Measurements from ENCODE around the gene LHFPL2.

Gene LHFPL2

DNA sequence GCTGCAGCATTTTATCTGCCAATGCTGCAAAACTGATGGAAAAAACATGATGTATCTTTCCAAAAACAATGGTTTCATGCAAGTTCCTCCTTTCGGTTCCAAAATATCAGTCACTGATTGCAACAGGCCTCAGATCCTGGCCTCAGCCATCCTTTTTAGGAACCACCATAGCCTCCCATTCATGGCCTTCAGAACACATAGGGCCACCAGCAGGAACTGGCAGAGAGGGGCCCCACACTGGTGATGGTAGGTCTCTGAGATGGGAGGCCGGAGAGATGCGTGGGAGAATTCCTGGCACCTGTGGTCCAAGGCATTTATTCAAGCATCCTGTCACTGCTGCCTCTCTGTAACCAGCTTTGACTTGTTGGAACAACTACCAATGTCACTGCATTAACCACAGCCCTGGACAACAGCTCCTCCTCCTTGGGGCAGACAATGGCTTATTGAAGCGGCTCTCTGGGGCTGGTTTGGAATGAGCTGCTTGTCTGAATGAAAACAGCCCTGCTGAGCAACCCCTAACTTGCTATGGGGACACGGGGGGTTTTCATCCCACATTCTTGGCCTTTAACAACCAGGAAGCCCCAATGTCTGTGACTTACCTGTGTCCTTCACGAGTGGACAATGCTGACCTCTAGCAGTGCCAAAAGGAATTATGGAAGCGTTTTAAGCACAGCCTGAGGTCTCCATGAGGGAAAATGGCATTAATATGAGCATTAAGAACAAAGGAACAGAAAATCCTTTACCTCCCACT lies 108.1 kb downstream of the LHFPL2 start:
- Mint-ChIP-seq H3K27ac (no peak overlapping the region), H3K4me1 (ENCODE audit: low read depth) (no peaks in the 10 kb centered on the region), H3K27me3 (no peaks in the 10 kb centered on the region), H3K9me3 (no peaks in the 10 kb centered on the region), H3K4me3 (no peak overlapping the region), H3K36me3 (ENCODE audit: low read depth) (no peaks in the 10 kb centered on the region)

DNA sequence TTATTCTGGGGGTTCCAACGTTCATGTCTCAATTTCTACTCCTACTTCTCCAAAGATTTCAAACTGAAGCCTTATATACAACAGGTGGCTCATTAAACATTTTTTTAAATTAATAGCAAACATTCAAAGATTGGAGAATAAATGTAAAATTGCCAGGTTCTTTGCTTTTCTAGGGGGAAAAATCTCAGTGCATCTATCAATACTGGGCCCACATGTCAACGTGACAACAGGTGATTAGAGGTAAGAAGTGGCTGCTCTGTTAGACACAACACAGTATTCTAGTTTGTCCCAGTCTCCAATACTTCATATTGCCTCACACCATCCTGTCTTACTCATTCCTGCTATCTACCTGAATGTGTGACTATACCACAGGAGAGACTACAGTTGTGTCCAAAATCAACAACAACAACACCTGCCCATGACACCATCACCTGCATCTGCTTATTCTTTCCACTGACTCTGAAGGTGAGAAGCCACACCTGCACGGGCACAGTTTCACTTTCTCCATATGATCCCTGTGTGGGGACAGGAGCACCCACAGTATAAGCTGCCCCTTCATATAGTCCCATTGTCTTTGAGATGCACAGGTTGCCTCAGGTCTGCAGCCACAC lies 110.2 kb downstream of the LHFPL2 start:
- Mint-ChIP-seq H3K4me1 (ENCODE audit: low read depth) (no peaks in the 10 kb centered on the region), H3K27me3 (no peaks in the 10 kb centered on the region), H3K9me3 (no peaks in the 10 kb centered on the region), H3K27ac (no peak overlapping the region), H3K4me3 (no peak overlapping the region), H3K36me3 (ENCODE audit: low read depth) (no peaks in the 10 kb centered on the region)

DNA sequence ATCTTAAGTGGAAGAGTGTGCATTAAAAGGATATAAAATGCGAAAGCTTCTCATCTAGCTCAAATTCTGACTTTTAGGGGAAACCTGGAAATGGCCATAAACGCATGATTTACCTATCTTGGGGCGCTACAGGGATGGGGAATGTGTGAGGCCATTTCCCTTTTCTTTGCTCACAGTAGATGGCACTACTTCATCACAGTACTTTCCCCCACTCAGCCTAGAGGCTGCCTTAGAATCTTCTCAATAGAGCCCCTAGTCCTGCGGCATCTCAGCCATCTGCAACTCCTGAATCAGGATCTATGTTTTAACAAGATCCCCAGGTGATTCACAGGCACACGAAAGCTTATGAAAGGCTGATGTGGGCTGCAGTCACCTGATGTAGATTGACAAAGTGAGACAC lies 110.8 kb downstream of the LHFPL2 start:
- H3K27ac Mint-ChIP-seq, result no peak overlapping the region
- no peak overlapping the region for H3K4me3 Mint-ChIP-seq
- H3K9me3 Mint-ChIP-seq, result no peaks in the 10 kb centered on the region
- no peaks in the 10 kb centered on the region for H3K27me3 Mint-ChIP-seq
- no peaks in the 10 kb centered on the region for H3K4me1 Mint-ChIP-seq (ENCODE audit: low read depth)
- H3K36me3 Mint-ChIP-seq (ENCODE audit: low read depth), result no peaks in the 10 kb centered on the region

DNA sequence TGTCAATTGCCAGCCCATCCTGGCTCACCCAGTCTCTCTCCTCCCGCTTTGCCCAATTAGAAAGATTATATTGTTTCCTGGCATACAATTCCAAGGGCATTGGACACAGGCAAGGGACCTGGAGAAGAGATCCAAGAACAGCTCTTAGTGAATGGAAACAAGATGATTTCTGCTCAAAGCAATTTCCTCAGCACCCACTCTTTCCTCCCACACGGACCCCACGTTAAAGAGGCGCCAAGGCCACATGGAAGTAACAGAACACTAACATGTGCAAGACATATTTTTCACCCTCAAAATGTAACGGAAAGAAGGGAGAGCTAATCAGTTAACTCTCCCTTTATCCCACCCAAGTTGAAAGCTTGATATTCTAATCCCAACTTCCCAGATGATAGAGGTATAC lies 111.2 kb downstream of the LHFPL2 start:
- Mint-ChIP-seq H3K27me3 (no peaks in the 10 kb centered on the region), H3K4me3 (no peak overlapping the region), H3K9me3 (no peaks in the 10 kb centered on the region), H3K36me3 (ENCODE audit: low read depth) (no peaks in the 10 kb centered on the region), H3K4me1 (ENCODE audit: low read depth) (no peaks in the 10 kb centered on the region), H3K27ac (no peak overlapping the region)

DNA sequence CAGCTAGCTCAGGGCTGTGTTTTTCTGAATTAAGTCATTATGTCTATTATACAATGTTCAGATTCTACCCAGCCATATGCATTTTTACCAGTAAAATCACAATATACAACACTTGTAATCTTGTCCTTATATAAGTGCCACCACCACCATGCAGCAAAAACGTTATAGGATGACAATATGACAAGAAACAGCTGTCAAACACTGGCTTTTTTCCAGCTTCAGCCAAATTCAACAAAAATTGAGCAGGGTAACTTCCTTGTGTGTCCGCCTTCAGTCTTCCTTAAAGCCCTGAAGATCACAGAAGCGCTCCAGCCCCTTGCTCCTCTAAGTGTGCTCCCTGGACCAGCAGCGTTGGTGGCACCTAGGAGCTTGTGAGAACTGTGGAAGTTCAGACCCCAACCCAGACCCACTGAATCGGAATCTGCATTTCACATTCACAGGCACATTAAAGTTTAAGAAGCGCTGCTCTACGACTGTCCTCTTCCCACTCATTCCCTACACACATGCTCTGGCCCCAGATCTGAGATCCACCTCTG lies 111.8 kb downstream of the LHFPL2 start:
- Mint-ChIP-seq H3K4me3 (no peak overlapping the region), H3K36me3 (ENCODE audit: low read depth) (no peaks in the 10 kb centered on the region), H3K4me1 (ENCODE audit: low read depth) (no peaks in the 10 kb centered on the region), H3K9me3 (no peaks in the 10 kb centered on the region), H3K27me3 (no peaks in the 10 kb centered on the region), H3K27ac (no peak overlapping the region)

DNA sequence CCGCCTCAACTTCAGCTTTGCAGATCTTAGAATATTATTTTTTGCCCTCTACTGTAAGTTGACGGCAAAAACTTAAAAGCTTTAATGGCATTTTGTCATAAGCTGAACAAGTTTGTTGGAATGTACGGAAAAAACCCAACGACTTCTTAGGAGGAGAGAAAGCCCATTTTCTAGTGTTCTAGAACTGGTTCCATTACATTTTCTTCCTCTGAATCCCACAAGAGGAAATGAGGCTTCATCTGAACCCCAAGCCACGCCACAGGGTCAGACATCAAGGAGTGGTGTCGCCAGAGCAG lies 113.7 kb downstream of the LHFPL2 start:
- no peaks in the 10 kb centered on the region for H3K4me1 Mint-ChIP-seq (ENCODE audit: low read depth)
- no peak overlapping the region for H3K27ac Mint-ChIP-seq
- no peaks in the 10 kb centered on the region for H3K27me3 Mint-ChIP-seq
- H3K9me3 Mint-ChIP-seq, result no peaks in the 10 kb centered on the region
- H3K36me3 Mint-ChIP-seq (ENCODE audit: low read depth), result no peaks in the 10 kb centered on the region
- H3K4me3 Mint-ChIP-seq, result no peak overlapping the region

DNA sequence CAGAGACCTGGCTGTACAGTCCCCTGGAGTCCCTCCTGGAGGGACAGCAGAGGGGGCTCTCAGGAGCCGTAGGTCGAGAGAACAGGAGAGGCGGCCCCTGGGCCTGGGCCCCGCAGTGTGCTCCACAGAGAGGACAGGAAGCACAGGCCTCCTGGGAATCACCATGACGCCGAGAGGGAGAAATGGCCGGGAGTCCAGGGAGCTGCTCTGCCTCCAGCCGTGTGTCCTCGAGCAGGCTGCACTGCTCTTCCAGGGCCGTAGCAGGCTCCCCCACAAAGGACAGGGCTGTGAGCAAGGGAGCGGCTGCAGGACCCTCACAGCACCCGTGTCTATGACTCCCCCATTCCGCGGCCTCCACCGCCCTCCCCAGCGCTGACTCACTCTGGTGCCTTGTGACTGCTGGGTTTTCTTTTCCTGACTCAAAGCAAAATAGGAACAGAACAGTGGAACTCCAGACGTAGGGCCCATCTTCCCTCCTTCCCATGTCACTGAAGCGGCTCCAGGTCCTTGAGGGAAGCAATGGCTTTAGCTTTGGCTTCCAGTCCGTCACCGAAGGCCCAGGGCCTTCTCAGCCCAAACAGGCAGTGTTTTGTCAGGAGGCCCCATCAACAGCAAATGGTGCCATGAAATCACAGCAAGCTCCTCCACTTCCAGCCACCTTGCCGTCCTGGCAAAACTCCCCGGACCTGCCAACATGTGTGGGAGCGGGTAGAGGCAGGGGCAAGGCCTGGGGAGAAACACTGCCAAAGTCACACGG lies 114.2 kb downstream of the LHFPL2 start:
- H3K36me3 Mint-ChIP-seq (ENCODE audit: low read depth), result no peaks in the 10 kb centered on the region
- H3K4me3 Mint-ChIP-seq, result no peak overlapping the region
- no peaks in the 10 kb centered on the region for H3K4me1 Mint-ChIP-seq (ENCODE audit: low read depth)
- no peaks in the 10 kb centered on the region for H3K9me3 Mint-ChIP-seq
- H3K27me3 Mint-ChIP-seq, result no peaks in the 10 kb centered on the region
- H3K27ac Mint-ChIP-seq, result no peak overlapping the region

DNA sequence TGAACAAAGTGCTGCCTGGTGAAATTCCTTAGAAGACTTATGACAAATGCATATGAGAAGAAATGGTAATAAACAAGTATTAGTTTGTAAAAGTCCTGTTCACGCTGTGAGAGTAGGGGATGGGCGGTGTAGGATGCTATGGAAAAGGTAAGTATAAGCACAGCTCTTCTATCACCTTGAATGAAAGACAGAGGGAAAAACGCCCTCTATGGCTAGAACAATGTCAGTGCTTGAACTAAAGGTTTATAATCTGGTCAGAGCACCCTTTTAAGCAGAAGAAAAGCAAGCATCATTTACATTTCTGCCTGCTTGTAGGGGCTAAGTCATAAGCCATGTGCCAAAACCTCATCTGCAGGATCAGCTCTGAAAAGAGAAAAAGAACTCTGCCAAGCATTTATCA lies 115.2 kb downstream of the LHFPL2 start:
- no peaks in the 10 kb centered on the region for H3K27me3 Mint-ChIP-seq
- no peak overlapping the region for H3K4me3 Mint-ChIP-seq
- H3K36me3 Mint-ChIP-seq (ENCODE audit: low read depth), result no peaks in the 10 kb centered on the region
- H3K4me1 Mint-ChIP-seq (ENCODE audit: low read depth), result no peaks in the 10 kb centered on the region
- H3K9me3 Mint-ChIP-seq, result no peaks in the 10 kb centered on the region
- H3K27ac Mint-ChIP-seq, result no peak overlapping the region

DNA sequence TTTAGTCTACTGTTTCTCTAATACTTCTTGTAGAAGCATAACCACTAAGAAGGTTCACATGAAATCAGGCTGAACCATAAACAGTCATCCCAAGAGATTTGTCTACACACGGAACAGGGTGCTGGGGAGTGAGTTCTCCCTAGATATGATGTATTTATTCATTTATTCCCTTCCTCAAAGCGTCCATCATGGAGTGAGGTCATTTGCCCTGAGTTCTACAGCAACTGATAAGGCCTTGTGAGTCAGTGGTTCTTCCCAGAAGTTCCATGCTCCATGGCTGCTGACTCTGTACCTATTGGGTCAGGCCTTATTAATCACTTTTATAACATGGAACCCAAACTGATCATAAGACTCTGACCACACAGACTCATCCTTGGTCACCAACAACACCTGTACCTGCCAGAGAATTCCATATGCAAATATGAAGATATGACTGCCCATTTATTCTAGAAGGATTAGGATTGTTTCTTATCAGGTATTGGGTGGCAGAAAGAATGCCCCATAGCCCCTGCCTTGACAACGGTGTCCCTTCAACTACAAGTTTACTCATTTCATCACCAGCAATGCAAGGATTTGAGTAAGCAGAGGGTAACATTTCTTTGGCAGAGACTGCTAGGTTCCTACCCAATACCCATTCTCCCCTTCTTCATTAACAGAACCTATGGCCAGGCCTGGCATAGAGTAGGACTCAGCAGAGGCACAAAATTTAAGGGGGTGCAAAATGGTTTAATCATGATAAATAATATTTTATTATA lies 118.1 kb downstream of the LHFPL2 start:
- no peaks in the 10 kb centered on the region for H3K9me3 Mint-ChIP-seq
- H3K4me3 Mint-ChIP-seq, result no peak overlapping the region
- no peaks in the 10 kb centered on the region for H3K27me3 Mint-ChIP-seq
- H3K36me3 Mint-ChIP-seq (ENCODE audit: low read depth), result no peaks in the 10 kb centered on the region
- no peaks in the 10 kb centered on the region for H3K4me1 Mint-ChIP-seq (ENCODE audit: low read depth)
- H3K27ac Mint-ChIP-seq, result no peak overlapping the region

DNA sequence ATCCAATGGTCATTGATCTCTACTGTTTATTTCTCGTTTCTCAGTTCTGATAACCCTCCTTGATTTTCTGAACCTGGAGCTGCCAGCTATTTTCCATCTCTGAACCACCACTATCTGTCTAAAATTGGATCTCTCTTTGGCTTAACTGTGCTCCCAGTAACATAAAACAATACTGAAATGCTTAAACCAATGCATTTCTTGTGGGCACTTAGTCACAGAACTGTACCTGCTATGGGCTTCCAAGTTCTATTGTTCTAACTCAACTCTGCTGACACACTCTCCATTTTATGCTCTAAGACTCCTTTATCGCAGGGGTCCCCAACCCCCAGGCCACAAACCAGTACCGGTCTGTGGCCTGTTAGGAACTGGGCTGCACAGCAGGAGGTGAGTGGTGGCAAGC lies 120.6 kb downstream of the LHFPL2 start:
- no peak overlapping the region for H3K4me3 Mint-ChIP-seq
- H3K36me3 Mint-ChIP-seq (ENCODE audit: low read depth), result no peaks in the 10 kb centered on the region
- H3K9me3 Mint-ChIP-seq, result no peaks in the 10 kb centered on the region
- peaks cover 6% of the 10 kb centered on the region for H3K27me3 Mint-ChIP-seq
- no peak overlapping the region for H3K27ac Mint-ChIP-seq
- no peaks in the 10 kb centered on the region for H3K4me1 Mint-ChIP-seq (ENCODE audit: low read depth)

DNA sequence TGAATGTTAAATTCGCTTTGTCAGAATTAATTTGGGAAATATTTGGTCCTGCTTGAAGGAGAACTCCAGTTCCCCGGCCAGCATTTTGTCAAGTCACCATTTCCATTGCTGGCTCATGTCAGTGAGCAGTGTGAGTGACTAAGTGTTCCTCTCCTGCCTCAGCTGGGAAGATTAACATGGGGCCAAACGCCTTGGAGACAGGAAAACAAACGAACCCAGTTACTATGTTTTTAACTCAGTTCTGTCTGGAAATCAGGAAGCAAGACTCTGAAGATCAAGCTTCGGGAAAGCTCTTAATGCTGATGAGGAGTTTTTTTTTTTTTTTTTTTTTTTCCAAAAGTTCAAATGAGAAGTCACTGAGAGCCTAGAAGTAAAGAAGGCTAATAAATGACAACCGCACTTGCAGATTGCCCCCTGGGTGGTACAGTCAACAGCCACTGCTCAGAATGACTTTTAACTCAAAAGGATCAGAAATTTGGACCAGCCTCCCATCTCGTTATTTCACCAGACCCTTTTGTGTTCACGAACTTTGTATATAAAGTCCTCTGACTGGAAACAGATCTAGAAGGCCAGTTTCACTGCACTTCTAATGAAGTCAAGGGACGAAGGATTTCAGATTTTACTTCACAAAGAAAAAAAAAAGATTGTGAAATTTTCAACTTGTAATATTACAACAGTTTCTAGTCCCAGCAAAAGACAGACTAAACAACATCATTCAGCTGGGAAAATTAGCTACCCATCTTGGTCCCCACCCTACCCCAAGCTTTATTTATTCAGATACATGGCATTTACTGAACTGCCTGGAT lies 121.3 kb downstream of the LHFPL2 start:
- Mint-ChIP-seq H3K4me1 (ENCODE audit: low read depth) (no peaks in the 10 kb centered on the region), H3K27me3 (peaks cover 6% of the 10 kb centered on the region), H3K4me3 (no peak overlapping the region), H3K27ac (no peak overlapping the region), H3K36me3 (ENCODE audit: low read depth) (no peaks in the 10 kb centered on the region), H3K9me3 (no peaks in the 10 kb centered on the region)

DNA sequence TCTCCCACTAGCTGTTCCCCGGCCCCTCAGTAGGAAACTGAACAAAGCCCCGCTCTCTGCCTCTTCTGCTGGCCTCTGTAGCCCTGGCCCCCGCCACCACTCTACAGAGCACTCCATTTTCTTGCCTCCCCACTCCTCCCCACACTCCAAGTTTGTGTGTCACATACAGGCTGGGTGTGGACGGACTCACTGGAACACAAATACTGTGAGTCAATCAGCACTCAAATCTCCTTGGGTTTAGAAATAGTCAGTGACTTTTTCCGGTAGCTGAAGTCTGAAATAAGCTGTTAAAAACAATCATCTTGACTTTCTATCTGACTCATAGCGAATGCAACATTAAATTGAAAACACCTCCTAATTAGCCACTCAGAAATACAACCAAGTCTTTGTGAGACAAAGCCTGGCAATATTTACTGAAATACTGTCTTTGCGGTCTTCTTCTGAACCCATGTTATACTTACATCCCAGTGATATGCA lies 122.5 kb downstream of the LHFPL2 start:
- Mint-ChIP-seq H3K4me1 (ENCODE audit: low read depth) (no peaks in the 10 kb centered on the region), H3K36me3 (ENCODE audit: low read depth) (no peaks in the 10 kb centered on the region), H3K27me3 (peaks cover 6% of the 10 kb centered on the region), H3K27ac (no peak overlapping the region), H3K4me3 (no peak overlapping the region), H3K9me3 (no peaks in the 10 kb centered on the region)

DNA sequence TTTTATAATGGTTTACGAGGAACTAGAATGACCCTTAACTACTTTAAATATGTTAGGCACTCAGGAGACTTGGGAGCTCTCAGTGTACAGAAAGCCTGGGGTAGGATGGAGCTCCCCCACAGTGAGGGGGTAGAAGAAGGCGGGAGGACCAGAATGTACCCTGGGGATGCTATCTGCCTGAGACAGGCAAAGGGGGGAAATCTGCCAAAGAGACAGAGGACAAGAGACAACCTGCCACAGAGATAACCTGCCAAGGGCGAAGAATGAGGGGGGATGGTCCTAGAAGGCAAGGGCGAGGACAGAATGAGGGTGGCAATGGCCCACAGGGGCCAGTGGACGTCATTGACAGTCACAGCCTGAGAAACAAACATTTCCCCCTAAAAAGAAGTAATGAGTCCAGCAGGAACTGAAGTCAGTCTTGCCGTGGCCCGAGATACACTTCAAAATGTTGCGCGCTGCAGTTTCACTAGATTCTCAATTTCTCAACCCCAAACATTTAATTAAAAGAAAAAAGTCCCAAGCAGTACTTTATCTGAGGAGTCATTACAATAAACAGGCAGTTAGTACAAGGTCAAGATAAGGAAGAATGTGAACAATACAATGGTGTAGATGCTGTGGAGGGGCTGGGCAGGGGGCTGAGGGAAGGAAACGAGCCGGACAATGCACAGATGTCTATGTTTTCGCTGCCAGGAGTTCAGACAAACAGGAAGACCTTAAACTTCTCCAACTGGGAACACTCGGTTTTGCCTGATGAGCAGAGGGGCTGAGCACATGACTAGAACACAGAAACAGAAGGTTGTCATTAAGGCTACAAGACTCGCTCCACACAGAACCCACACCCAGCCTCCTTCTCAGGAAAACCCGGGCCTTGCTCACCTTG lies 125.0 kb downstream of the LHFPL2 start:
- Mint-ChIP-seq H3K36me3 (ENCODE audit: low read depth) (no peaks in the 10 kb centered on the region), H3K4me1 (ENCODE audit: low read depth) (no peaks in the 10 kb centered on the region), H3K9me3 (no peaks in the 10 kb centered on the region), H3K4me3 (no peak overlapping the region), H3K27me3 (peaks cover 21% of the 10 kb centered on the region), H3K27ac (no peak overlapping the region)
